GM18868 (cell line): ENCODE results near the gene PSG7.
"Not testable (repeated sequence)": the region's sequence is repeated elsewhere in the genome, so short reads cannot be mapped to it uniquely, and the experiment has no call there.

ENCODE experiments used
- ATAC-seq: cut with Tn5 transposase; IDR thresholded peaks from one replicate; pipeline ENCODE4 v1.9.1; 2021; ENCODE audit warnings: mild to moderate bottlenecking, moderate library complexity; ENCODE audit not compliant: unreplicated experiment

Gene PSG7

DNA sequence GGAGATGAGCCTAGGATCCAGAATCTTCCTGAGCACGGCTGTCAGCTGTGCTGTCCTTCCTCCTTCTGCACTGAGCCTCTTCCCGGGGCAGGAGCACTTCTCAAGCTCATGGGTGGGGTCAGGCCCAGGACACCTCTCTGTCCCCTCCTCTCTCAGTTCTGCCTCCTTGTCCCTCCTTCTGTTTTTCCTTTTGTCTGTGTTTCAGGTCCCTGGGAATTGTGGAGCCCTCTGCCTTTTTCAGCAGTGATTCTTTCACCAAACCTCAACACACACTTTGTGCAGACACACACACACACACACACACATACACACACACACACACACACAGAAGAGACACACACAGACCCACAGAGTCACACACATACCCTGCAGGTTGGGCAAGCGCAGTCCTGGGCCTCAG lies at the start of gene PSG7:
Gene PSG7 (minus strand): TSS at position 101 of the 400 bp plus-strand sequence. CDS start 131 bp downstream, outside the sequence.
- not testable (repeated sequence) for ATAC-seq

- ATAC-seq = no peak
These were observed 48.6 kb upstream of the PSG7 start for GRCh38 chr19:42985588-42985987.

DNA sequence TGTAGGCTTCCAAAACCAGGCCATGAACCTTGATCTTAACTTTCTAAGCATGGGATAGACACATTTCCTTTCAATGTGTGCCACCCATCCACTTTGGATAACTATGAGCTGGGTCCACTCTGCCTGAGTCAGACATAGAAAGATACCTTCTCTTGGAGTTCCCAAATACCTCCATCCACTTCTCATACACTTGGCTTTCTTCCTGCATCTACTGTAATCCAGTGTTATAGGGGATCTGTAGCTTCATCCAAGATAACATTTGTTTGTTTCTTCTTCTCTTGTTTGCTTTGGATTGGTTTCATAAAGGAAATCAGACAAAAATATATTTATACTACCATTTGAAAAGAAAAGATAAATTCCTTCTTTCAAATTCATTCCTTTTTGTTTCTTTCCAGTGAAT lies 45.1 kb upstream of the PSG7 start:
- not testable (repeated sequence) for ATAC-seq

GRCh38 chr19:42971451-42971850 lies 34.4 kb upstream of the PSG7 start:
- ATAC-seq = not testable (repeated sequence)

DNA sequence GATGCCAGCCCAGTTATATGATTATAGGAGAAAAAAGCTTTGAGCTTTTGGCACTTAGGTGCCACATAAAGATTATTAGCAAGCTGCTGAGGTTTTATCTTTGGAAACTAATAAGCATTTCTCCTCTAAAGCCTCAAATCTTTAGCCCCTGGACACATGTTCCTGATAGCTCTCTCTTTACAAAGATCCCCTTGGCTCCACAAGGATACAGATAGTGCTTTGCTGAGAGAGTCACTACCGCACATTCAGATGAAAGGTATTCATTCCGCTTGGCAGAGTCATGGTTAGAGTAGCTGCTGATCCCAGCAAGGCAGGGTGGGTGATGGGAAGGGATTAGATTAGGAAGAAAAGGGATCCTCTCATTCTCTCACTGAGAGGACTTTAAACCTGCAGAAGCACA lies 28.2 kb upstream of the PSG7 start:
- ATAC-seq = no peak

GRCh38 chr19:42961119-42961518 lies 24.1 kb upstream of the PSG7 start:
- ATAC-seq = no peak

DNA sequence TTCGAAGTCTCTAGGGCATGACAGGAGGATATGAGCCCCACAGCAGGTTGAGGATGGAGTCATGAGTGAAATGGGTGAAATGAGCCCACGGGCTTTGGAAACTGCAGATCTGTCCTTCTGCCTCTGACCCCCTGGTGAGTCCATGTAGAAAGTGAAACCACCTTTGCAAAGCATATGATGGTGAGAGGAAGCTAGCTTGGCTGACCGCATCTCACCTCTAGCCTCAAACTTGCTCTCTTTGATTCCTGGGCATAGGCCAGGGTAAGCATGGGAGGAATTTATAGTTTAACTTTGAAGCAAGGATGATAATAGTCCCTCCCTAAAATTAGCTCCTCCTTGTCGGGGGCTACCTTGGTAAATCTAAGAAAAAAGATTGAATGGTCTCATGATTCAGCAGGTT lies 15.1 kb upstream of the PSG7 start:
- ATAC-seq = not testable (repeated sequence)

GRCh38 chr19:42951476-42951875 lies 14.5 kb upstream of the PSG7 start:
- ATAC-seq = not testable (repeated sequence)

DNA sequence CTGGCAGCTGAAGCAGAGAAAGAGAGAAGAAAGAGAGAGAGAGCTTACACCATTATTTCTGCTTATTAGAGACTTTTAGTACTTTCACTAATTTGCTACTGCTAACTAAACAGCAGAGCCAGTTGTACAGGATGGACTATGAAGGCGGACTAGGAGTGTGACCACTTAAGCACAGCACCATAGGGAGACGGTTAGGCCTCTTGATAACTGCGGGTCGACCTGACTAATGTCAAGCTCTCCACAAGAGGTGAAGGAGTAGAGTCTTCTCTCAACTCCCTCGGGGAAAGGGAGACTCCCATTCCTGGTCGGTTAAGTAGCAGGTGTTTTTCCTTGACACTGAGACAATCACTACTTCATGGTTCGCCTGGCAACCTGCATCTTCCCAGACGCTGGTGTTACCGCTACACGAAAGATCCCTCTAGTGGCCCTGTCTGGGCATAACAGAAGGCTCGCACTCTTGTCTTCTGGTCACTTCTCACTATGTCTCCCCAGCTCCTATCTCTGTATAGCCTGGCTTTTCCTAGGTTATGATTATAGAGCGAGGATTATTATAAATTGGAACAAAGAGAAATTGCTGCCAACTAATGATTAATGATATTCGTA lies 5.3 kb upstream of the PSG7 start:
- ATAC-seq = no peak

DNA sequence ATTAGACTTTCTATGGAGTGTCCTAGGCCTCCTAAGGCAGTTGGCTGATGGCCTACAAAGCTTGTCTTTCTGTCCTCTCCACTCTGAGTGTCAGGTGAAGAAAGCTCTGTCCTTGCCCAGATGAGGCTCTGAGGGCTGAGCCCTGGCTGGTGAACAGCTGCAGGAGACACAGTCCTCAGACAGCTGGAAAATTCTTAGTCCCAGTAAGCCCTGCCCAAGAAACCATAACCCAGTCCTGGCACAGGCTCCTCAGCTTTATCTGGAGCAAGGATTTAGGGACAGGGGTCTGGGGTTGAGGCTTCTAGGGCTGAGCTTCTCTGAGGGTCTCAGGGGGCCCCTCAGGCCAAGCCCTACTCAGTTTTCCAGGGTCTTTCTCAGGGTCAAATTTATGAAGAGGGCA lies 2.3 kb downstream of the PSG7 start:
- not testable (repeated sequence) for ATAC-seq

GRCh38 chr19:42934183-42934582 lies 2.8 kb downstream of the PSG7 start:
- ATAC-seq = not testable (repeated sequence)

- ATAC-seq = not testable (repeated sequence)
These were observed 3.6 kb downstream of the PSG7 start for GRCh38 chr19:42933412-42933811.

- not testable (repeated sequence) for ATAC-seq
These were observed 4.4 kb downstream of the PSG7 start for GRCh38 chr19:42932485-42933101.

- not testable (repeated sequence) for ATAC-seq
These were observed 6.8 kb downstream of the PSG7 start for GRCh38 chr19:42930214-42930613.

- no peak for ATAC-seq
These were observed 8.1 kb downstream of the PSG7 start for GRCh38 chr19:42928896-42929295.

DNA sequence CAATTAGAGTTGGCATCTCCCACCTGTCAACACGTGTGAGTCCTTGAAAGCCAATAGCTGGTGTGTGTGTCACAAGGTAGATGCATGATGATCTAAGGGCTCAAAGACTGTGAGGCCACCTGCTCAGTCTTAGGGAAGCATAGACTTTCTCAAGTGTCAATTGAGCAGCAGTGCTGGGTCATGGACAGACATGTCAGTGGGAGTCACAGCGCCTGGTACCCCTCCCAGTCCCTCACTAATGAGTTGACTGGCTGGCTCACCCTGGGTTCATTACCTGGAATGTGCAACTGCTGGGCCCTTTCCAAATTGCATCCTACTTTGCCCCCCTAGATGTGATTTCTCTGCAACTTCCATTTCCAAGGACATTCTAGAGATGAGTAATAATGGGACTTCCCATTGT lies 10.2 kb downstream of the PSG7 start:
- no peak for ATAC-seq

DNA sequence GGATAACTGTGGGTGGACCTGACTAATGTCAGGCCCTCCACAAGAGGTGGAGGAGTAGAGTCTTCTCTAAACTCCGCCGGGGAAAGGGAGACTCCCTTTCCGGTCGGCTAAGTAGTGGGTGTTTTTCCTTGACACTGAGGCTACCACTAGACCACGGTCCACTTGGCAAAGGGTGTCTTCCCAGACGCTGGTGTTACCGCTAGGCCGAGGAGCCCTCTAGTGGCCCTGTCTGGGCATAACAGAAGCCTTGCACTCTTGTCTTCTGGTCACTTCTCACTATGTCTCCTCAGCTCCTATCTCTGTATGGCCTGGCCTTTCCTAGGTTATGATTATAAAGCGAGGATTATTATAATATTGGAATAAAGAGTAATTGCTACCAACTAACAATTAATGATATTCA lies 13.9 kb downstream of the PSG7 start:
- ATAC-seq = not testable (repeated sequence)

DNA sequence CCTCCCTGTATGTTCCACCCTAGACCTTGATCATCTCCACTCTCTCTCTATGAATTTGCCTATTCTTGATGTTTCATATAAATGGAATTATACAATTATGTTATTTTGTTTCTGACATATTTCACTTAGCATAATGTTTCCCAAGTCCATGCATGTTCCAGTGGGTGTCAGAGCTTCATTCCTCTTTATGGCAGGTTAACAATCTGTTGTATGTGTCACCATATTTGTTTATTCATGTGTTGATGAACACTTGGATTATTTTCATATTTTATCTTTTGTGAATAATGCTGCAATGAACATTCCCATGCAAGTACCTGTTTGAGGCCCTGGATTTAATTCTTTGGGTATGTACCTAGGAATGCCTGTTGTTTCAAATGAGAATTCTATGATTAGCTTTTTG lies 16.0 kb downstream of the PSG7 start:
- not testable (repeated sequence) for ATAC-seq

DNA sequence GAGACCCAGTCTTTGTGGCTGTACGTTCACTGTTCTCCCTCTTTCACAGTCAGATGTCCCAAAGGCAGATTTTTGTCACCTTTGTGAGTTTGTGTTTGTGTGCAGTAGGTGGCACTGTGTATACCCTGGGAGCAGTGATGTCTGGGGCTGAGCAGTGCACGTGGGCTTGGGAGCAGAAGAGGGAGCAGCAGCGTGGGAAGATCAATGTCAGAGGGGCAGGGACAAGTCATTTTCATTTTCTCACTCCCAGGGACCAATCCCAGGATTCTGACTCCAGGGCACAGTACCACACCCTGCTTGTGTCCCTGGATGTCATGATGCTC lies 17.3 kb downstream of the PSG7 start:
- no peak for ATAC-seq

GRCh38 chr19:42919070-42919756 lies 17.8 kb downstream of the PSG7 start:
- not testable (repeated sequence) for ATAC-seq

DNA sequence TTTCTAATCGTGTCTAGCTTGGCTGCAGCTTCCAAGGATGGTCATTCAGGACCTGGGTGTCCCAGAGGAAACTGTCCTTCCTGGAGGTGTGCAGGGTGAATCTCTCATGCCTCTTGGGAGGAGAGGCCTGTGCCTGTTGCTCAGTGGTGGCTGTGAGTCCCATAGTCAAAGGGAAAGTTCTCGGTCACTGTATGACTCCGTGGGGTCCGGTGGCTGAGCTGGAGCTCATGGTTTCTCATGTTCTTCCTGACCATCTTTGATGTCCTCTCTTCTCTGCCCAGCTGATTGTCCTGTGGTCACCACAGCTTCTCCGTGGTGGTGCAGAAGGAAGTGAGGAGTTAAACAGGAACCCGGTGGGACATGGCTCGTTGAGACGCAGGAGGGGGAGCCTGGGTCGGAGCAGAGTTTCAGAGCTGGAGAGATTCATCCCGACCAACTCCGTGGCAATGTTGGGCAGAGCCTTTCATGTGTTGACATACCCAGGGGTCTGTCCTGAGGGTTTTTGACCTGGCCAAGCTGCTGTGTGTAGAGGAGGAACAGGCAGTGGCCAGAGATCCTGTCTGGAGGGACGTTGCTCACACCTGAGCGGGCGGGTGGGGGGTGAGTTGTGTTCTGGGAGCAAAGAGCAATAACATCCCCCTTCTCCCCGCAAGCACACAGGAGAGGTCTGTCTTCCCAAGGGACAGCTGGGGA lies 18.5 kb downstream of the PSG7 start:
- ATAC-seq = not testable (repeated sequence)

GRCh38 chr19:42917634-42918033 lies 19.4 kb downstream of the PSG7 start, which contains the start of gene PSG6:
Gene PSG6, minus strand, starts transcription at chr19:42917894. Its CDS starts 102 bp downstream, at chr19:42917792.
- not testable (repeated sequence) for ATAC-seq
